HG02938 (cell line): ENCODE data around the gene DNER.
"Not testable (repeated sequence)": the region's sequence is repeated elsewhere in the genome, so short reads cannot be mapped to it uniquely, and the experiment has no call there.

ENCODE experiments used
- ATAC-seq: cut with Tn5 transposase; IDR thresholded peaks from one replicate; pipeline ENCODE4 v1.9.1; 2021; ENCODE audit warnings: mild to moderate bottlenecking, moderate library complexity; ENCODE audit not compliant: unreplicated experiment

Gene DNER, protein sequence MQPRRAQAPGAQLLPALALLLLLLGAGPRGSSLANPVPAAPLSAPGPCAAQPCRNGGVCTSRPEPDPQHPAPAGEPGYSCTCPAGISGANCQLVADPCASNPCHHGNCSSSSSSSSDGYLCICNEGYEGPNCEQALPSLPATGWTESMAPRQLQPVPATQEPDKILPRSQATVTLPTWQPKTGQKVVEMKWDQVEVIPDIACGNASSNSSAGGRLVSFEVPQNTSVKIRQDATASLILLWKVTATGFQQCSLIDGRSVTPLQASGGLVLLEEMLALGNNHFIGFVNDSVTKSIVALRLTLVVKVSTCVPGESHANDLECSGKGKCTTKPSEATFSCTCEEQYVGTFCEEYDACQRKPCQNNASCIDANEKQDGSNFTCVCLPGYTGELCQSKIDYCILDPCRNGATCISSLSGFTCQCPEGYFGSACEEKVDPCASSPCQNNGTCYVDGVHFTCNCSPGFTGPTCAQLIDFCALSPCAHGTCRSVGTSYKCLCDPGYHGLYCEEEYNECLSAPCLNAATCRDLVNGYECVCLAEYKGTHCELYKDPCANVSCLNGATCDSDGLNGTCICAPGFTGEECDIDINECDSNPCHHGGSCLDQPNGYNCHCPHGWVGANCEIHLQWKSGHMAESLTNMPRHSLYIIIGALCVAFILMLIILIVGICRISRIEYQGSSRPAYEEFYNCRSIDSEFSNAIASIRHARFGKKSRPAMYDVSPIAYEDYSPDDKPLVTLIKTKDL

DNA sequence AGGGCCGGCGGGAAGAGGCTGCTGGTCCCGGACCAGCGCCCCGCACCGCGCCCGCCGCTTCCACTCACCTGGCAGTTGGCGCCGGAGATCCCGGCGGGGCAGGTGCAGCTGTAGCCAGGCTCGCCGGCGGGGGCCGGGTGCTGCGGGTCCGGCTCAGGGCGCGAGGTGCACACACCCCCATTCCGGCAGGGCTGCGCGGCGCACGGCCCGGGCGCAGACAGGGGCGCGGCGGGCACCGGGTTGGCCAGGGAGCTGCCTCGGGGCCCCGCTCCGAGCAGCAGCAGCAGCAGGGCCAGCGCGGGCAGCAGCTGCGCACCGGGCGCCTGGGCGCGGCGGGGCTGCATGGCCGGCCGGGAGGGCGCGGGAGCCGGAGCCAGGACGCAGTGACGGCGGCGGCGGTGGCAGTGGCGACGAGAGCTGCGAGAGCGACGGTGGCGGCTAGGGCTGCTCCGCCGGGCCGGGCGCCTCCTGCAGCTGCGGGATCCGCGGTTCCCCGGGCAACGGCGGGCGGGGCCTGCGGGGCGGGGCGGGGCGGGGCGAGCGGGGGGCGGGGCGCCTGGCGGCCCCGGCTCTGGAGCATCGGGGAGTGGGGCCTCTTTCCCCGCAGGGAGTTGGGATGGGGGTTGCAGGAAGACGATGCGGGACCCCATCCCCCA lies at the start of gene DNER:
DNER (minus strand) TSS at position 476 of the 656 bp plus-strand sequence; CDS start at position 344, 132 bp downstream.
- peak; percentile 55 for ATAC-seq

DNA sequence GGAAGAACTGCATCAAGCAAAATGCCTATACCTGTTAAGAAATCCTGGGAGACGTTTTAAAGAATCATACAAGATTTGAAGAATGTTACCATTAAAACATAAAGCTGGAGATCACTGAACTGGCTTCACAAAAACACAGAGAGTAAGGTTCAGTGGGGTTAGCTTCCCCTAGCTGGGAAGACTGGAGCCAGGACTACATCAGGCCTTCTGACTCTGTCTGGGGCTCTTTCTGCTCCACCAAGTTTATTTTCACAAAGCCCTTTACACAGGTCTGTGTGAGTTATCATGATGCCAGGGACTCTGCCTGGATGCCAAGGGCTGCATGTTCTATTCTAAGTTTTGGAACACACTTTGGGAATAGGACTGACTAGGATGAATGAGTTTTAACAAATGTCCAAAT lies 47.3 kb upstream of the DNER start:
- ATAC-seq: no peak

DNA sequence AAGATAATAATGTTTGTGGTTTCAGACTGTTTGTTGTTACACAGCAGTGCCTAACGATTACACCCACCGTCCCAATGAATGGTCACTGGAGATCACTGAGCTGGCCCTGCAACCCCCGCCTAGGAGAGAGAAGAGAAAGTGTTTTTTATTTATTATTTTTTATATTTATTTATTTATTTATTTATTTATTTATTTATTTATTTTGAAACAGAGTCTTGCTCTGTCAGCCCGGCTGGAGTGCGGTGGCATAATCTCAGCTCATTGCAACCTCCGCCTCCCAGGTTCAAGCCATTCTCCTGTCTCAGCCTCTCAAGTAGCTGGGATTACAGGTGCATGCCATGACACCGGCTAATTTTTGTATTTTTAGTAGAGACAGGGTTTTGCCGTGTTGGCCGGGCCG lies 43.1 kb upstream of the DNER start:
- ATAC-seq: not testable (repeated sequence)

DNA sequence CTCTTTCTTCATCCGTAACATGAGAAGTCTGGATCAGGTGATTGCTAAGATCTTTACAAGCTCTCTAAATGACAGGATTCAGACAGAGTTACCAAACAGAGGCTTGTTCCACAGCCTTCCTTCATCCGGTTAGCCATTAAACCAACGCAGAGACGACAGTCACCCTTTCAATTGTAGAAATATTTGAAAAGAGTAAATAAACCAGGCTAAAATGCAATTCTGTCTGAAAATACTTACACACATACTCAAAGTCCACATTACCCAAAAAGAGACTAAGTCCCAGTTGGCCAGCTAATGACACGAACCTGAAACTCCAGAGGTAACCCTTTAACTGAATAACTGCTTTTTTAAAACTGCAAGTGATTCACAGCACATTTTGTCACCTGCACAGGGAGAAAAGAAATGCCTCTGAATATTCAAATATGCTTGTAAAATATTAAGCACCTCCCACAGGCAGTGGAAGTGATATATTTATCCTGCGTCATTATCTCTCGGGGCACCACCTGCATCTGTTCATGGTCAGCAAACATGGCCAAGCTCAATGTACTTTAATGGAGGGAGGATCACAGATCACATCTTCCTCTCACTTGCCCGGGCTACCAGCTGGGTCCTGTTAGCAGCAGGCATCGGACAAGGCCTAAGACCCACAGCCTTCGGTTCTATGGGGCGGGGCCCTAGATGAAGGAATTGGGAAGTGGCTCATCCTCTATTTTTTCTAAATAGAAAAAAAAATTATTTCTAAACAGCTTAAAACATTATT lies 38.8 kb upstream of the DNER start:
- ATAC-seq: no peak

DNA sequence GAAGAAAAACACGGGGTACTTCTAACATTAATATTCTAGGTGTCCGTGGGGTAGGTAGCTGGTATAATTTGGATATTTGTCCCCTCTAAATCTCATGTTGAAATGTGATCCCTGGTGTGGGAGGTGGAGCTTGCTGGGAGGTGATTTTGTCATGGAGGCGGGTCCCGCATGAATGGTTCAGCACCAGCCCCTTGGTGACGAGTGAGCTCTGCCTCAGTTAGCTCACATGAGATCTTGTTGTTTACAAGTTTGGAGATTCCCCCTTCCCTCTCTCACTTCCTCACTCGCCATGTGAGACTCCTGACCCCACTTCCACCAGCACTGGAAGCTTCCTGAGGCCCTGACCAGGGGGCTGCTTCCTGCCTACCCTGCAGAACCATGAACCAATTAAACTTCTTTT lies 35.4 kb upstream of the DNER start:
- ATAC-seq: no peak

DNA sequence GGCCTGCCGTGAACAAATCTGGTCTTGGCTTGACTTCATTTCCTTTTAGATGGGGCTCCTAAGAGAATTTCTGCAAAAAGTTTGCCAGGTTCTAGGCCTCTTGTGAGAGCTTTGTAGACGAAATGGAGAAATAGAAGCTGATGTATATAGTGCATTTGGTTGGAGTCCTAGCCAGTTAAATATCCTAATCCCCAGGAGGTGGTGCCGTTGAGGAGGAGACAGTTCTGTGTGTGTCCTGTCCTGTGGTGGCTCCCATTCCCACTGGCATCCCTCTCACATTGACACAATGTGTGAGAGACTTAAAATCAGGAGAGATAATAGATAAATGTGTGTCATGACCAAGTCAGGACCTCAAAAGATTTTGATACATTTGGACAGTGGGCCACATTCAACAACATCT lies 34.6 kb upstream of the DNER start:
- no peak for ATAC-seq

DNA sequence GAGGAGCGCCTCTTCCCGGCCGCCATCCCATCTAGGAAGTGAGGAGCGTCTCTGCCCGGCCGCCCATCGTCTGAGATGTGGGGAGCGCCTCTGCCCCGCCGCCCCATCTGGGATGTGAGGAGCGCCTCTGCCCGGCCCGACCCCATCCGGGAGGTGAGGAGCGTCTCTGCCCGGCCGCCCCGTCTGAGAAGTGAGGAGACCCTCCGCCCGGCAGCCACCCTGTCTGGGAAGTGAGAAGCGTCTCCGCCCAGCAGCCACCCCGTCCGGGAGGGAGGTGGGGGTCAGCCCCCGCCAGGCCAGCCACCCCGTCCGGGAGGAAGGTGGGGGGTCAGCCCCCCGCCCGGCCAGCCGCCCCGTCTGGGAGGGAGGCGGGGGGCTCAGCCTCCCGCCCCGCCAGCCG lies 28.3 kb upstream of the DNER start:
- ATAC-seq: not testable (repeated sequence)

DNA sequence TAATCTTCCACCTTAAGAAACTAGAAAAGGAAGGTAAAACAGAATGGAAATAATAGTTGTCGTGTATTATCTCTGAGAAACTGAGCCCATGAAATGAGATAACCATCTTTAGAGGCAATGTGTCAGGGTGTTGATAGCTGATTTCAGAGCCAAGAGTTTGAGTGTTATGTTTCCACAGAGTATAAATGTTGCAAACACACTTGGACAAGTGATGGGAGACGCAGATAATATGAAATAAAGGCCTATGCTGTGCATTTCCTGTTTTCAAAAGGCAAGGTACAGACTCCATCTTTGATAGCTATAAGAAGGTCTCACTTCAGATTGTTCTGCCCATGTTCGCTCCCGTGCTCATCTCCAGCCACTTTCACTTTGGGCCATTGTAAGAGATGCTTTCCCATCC lies 25.9 kb upstream of the DNER start:
- no peak for ATAC-seq

DNA sequence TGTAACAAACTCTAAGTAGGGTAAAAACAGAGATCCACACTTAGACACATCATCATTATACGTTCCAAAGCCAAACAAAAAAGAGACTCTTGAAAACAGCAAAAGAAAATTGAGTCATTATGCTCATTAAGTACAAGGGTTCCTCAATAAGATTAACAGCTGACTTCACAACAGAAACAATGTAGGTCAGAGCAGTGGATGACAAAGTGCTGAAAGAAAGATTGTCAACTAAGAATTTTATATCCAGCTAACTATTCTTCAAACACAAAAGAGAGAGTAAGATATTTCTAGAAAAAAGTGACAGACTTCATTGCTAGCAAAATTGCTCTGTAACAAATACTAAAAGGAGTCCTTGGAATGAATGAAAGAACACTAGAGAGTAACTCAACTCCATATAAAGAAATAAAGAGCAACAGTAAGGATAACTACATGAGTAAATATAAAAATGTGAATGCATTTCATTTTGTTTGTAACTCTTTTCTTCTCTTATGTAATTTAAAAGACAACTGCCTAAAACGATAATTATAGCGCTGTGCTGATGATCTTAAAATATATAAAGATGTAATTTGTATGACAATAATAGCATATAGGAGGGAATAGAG lies 23.8 kb upstream of the DNER start:
- no peak for ATAC-seq

DNA sequence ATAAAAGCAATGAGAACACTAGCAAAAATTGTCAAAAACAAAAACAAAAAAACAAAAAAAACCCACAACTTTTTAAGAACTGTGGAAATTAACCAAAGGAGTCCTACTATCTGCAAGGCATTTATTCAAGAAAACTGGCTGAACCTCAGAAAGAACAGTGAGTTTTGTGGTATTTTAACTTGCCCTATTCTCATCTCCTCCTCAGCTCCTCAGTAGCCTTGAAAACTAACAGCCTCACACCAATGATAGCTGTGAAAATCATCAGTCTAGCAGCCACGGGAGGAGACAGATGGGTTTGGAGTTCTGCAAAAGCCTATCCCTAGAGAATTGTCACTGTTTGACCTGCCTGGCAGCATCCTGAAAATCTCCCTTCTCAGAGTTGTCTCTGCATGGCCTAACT lies 20.1 kb upstream of the DNER start:
- ATAC-seq: no peak

DNA sequence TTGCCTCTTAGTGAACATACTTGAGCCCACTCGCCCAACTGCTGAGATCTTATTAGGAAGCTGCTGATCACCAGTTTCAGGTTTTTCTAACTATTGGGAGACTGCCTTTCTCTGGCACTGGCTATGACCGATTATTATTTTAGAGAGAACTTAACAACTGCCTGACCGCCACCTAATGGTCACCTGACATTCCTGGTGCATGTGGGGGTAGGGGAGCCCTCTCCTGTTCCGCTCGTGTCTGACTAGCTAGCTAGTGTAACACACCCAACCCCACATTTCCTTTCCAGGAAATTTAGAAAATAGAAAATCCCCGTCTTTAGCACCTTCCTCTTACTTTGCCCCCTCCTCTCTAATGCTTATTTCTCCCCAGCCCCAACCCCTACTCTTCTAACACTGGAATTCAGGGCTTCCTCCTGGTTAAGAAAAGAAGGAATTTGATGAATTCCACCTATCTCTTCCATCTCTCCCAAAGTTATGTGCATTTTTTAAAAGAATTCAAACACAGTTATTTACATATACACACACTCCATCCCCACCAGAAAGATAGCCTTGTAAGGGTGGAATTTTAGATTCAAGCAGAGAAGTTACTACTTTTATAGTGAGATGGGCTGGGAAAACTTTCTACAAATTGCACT lies 19.4 kb upstream of the DNER start:
- ATAC-seq: no peak

DNA sequence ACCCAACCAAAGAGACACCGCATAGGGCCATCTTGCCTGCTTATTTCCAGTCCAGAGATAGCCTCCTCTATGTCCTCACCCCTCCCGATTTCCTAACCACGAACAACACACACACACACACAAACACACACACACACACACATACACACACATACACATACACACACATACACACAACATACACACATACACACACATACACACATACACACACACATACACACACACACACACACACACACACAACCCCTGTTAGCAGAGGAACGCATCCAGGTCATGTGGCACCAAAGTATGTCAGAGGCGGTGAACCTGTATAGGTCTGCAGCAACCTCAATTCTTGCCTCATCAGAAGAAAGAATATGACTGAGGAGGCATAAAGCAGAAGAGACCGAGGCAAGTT lies 18.5 kb upstream of the DNER start:
- no peak for ATAC-seq

DNA sequence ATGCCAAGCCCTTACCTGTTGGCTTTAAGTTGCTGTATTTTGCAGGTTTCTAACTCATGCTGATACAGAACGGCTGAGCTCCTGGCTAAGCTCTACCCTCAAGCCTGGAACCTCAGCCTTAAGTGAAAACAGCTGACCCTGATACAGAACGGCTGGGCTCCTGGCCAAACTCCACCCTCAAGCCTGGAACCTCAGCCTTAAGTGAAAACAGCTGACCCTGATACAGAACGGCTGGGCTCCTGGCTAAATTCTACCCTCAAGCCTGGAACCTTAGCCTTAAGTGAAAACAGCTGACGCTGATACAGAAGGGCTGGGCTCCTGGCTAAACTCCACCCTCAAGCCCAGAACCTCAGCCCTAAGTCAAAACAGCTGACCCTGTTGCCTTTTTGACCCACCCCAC lies 17.6 kb upstream of the DNER start:
- no peak for ATAC-seq

DNA sequence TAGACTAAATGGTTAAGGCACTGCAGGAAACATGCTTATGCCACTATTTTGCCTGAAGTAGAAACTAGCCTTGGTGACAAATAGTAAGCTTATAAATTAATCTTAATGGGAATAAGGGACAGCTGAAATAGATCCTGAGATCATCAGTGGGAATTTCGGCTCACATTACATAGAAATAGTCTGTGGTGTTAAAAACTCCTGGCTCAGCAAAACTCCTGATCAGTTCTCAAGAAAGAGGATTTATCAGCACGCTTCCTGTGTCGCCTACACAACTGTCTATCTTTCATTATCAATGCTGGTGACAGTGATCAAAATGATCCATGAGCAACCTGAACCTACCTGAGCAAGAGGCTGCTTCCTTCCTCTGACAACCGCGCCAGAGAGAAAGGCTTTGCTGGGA lies 17.0 kb upstream of the DNER start:
- no peak for ATAC-seq

DNA sequence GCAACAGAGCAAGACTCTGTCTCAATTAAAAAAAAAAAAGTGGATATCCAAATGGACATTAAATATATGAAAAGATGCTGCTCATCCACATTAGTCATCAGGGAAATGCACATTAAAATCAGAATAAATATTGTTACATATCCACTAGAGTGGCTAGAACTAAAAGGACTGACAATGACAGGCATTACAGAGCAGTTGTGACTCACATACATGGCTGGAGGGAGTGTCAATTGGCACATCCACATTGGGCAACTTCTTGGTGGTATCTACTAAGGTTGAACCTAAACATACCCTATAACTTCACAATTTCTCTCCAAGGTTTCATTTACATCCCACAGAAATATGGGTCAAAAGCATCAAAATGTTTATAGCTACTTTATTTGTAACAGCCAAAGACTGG lies 14.0 kb upstream of the DNER start:
- ATAC-seq: no peak

DNA sequence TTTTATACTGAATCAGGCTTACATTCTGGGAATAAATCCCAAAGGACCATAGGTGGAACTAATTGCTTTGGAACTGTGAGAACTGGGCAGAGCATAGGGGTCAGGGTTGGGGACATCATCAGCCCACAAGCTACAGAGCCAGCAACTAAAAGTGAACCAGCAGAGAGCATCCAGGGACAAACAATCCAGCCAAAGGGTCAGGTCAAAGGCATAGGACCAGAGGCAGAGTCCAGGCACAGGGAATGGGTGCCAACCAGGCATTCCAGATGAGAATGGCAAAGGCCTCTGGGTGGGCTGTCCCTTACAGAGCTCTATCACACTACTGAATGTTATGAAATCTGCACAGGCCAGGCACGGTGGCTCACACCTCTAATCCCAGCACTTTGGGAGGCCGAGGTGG lies 12.3 kb upstream of the DNER start:
- ATAC-seq: no peak

DNA sequence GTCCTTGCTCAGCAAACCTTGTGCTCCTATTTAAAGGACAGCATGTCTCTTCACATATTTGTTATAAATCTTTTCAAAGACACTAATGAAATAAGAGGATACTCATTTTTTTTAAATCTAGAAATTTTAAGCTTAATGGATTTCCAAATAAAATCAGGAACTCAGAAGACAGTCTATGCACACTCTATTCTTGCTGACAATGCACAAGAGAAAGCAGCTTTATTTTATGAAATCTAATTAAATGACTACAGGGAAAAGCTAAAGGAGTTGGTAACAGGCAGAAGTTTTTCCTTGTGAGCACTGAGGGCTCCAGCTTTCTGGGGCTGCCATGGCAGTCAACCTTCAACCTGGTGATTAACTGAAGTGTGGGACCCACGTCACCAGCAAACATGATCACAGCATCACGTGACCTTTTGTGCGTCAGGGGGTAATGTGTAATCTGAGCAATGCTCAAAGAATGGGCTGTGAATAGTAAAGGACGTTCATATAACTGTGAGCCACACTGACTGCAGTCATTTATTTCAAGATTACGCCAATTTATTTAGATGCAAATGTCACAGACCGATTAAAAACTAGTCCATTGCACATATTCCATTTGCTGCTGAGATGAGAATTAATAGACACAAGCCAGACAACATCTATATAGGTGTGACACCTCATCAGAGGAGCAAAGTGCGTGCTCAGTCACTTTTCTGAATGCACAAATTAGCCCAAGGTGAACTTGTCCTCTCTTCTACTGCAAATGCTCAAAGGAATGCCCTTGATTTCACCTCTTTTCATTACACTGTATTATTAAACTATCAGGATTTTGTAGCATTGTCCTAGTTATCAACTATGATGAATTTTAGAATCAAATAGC lies 11.6 kb upstream of the DNER start:
- ATAC-seq: no peak

DNA sequence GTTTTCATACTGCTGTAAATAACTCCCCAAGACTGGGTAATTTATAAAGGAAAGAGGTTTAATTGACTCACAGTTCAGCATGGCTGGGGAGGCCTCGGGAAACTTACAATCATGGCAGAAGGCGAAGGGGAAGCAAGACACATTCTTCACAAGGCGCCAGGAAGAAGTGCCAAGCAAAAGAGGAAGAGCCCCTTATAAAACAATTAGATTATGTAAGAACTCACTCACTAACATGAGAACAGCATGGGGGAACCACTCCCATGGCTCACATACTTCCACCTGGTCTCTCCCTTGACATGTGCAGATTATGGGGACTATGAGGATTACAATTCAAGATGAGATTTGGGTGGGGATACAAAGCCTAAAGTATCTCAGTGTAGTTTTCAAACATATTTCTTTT lies 8.8 kb upstream of the DNER start:
- ATAC-seq: not testable (repeated sequence)

DNA sequence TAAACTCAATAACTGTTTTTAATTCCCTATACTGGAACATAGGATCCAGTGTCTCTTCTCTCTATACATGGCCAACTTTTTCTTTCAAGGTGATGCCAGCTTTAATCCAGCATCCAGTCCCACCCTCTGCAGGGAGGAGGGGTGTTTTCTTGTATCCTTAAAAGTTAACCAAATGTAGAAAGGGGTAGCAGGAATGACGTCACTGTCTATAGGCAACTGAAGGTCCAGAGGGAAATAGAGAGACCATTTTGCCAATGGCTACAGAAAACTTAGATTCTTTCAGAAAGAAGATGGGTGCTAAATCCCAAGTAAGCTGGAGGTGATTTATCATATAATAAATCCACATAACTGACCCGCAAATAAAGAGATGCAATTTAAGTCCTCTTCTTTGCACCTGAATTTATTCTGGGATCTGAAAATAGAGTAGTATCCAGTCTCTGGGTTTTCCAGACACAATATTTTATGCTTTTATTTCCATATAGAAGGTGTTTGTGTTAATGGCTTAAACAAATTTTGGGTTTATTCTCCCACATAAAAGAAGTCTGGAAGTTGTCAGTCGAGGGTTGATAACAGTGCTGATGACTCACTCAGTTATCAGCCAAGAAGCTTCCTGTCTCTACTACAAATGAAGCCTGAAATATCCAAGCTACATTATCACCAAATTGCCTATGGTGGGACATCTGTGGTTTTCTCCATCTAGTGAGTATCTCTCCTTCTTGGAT lies 5.7 kb upstream of the DNER start:
- no peak for ATAC-seq
